ENCODE results near the gene TNS4. TPM values are rescaled to one million over a fixed set of nuclear protein-coding genes. Genes with fewer than 3 reads are reported as not detected.
A peak's percentile ranks its signal among the peaks of the same experiment; 100 is the strongest.

The TNS4 gene
- total and polyA plus RNA-seq, 9 of the 15 experiments (the other 6 are each of a cell fraction or from before 2014, with no cell fraction given), result 0.04 to 0.73 (median 0.24) TPM; not detected in 1

- TF ChIP-seq E2F5 (CRISPR knock-in tag; IDR thresholded peaks at IDR 0.05) (no peak), HMG20B (CRISPR knock-in tag; IDR thresholded peaks at IDR 0.05) (no peak), BRD4 (IDR thresholded peaks at IDR 0.05) (no peak), SAFB (IDR thresholded peaks at IDR 0.05; ENCODE audit: borderline replicate concordance, low read depth, low read length) (no peak)
- TF ChIP-seq, protein P1, sequence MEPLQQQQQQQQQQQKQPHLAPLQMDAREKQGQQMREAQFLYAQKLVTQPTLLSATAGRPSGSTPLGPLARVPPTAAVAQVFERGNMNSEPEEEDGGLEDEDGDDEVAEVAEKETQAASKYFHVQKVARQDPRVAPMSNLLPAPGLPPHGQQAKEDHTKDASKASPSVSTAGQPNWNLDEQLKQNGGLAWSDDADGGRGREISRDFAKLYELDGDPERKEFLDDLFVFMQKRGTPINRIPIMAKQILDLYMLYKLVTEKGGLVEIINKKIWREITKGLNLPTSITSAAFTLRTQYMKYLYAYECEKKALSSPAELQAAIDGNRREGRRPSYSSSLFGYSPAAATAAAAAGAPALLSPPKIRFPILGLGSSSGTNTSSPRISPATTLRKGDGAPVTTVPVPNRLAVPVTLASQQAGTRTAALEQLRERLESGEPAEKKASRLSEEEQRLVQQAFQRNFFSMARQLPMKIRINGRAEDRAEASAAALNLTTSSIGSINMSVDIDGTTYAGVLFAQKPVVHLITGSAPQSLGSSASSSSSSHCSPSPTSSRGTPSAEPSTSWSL (CRISPR knock-in tag; IDR thresholded peaks at IDR 0.05; ENCODE audit: borderline replicate concordance), result no peak
- TF ChIP-seq, protein P2, sequence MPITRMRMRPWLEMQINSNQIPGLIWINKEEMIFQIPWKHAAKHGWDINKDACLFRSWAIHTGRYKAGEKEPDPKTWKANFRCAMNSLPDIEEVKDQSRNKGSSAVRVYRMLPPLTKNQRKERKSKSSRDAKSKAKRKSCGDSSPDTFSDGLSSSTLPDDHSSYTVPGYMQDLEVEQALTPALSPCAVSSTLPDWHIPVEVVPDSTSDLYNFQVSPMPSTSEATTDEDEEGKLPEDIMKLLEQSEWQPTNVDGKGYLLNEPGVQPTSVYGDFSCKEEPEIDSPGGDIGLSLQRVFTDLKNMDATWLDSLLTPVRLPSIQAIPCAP (CRISPR knock-in tag; IDR thresholded peaks at IDR 0.05; ENCODE audit: borderline replicate concordance), result no peak
Measured at GRCh38 chr17:40493697-40494096, 7.7 kb downstream of the TNS4 start (continued).

DNA sequence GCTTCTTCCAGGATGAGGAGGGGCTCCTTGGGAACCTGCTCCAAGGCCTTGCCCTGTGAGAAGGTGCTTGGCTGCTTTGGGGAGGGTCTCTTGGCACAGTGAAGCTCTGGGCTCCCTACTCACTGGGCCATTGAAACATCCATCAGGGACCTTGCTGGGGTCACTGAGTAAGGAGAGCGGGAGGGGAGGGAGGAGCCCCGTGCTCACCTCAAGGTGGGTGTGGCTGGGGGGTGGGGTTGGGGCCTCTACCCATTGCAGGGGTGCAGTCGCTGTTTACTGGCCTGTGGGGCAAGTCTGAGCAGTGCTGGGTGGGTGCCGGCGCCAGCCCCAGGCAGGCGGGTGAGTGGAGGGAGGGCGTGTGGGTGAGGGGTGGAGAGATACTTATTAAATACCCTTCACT lies 9.9 kb downstream of the TNS4 start:
- POLR2A ChIA-PET, result interaction anchor here (0.9 to 1.1 kb wide), 2 partner anchors 10 to 12 kb away, joined by 3 to 5 read pairs; partner anchors contain the start of gene TNS4
- no peaks in the 10 kb centered on the region for H3K36me3 ChIP-seq (ENCODE audit: control insufficient read depth, insufficient read depth, low read length)
- intact Hi-C loops (cut with micrococcal nuclease) (no loop called here), in situ Hi-C loops (cut with MboI) (no loop called here)
- H3K9ac ChIP-seq (ENCODE audit: insufficient read depth in 1 of 2, low read depth in 2 of 2, low read length in 2 of 2), result no peak overlapping the region
- H3K9me3 ChIP-seq (replicated peaks; ENCODE audit: control insufficient read depth, insufficient read depth, low read depth, low read length), result no peaks in the 10 kb centered on the region
- 0 out of 3 replicates have a peak, but pooled peaks have one; percentile 29 for ATAC-seq
- H3K27ac ChIP-seq (ENCODE audit: extremely low read depth, low read depth, low read length), result no peak overlapping the region
- CTCF ChIA-PET (ENCODE audit: low intra/inter-chr PET ratio), result no interaction called here
- H3K4me2 ChIP-seq (ENCODE audit: insufficient read depth, low read length), result no peak overlapping the region
- H3K4me1 ChIP-seq (replicated peaks in 1 of 2; ENCODE audit: control insufficient read depth in 2 of 2, insufficient read depth in 2 of 2, low read length in 2 of 2), result peaks cover 15 to 24% of the 10 kb centered on the region in 2 experiments; a peak in 4 of 5 replicates
- no TSS peak for BruUV-seq (replicated peaks)
- no peaks in the 10 kb centered on the region for H4K20me1 ChIP-seq (replicated peaks; ENCODE audit: control insufficient read depth, insufficient read depth, low read length)
- DNase-seq (ENCODE audit: extremely low read depth in 1 of 4, low spot score in 3 of 4), result peak in 2 of 4 experiments; percentile 55 to 57
- WGBS (ENCODE audit: insufficient coverage, low coverage, missing lambda C conversion rate), result 37% methylated on average over 3 of the region's 7 CpGs
- FAIRE-seq, result no peak
- H2AFZ ChIP-seq (ENCODE audit: low read depth, low read length), result no peak overlapping the region
- H3K79me2 ChIP-seq (ENCODE audit: control insufficient read depth, insufficient read depth, low read length), result no peaks in the 10 kb centered on the region
- no peak overlapping the region for H3K4me3 ChIP-seq
- H3K27me3 ChIP-seq (ENCODE audit: control insufficient read depth in 2 of 2, insufficient read depth in 2 of 2, low read length in 2 of 2), result no peaks in the 10 kb centered on the region
- H3K9me1 ChIP-seq (ENCODE audit: control insufficient read depth, insufficient read depth, low read length), result no peaks in the 10 kb centered on the region
- no peak for TF ChIP-seq ZNF699 (CRISPR knock-in tag; IDR thresholded peaks at IDR 0.05; ENCODE audit: insufficient replicate concordance)
- no peak for TF ChIP-seq ZNF282 (CRISPR knock-in tag; IDR thresholded peaks at IDR 0.05)
- TF ChIP-seq BHLHE40 (IDR thresholded peaks at IDR 0.05; ENCODE audit: low read length), result no peak
- TF ChIP-seq POLR2H (tag; IDR thresholded peaks at IDR 0.05; ENCODE audit: low read depth), result no peak
- no peak for TF ChIP-seq SMARCA5 (IDR thresholded peaks at IDR 0.05)
- no peak for TF ChIP-seq ZKSCAN3 (CRISPR knock-in tag; IDR thresholded peaks at IDR 0.05)
- TF ChIP-seq ZFP91 (CRISPR knock-in tag; IDR thresholded peaks at IDR 0.05), result no peak
- no peak for TF ChIP-seq ZNF830 (CRISPR knock-in tag; IDR thresholded peaks at IDR 0.05)
- TF ChIP-seq CBX8 (IDR thresholded peaks at IDR 0.05; ENCODE audit: borderline replicate concordance, extremely low read depth, low read depth, low read length, poor library complexity, severe bottlenecking), result no peak
- TF ChIP-seq SMARCB1 (IDR thresholded peaks at IDR 0.05; ENCODE audit: insufficient read length, low read depth), result no peak

All from K562 (cell line).